ENCODE measurements around the gene ZRANB3.

- TF ChIP-seq CTCF (conservative IDR thresholded peaks at IDR 0.05; ENCODE audit: low read depth in 2 of 2) = no peak
- no peak for TF ChIP-seq EZH2 (IDR thresholded peaks at IDR 0.05; ENCODE audit: low read depth, unreplicated experiment)
- no peak for TF ChIP-seq EZH2phosphoT487 (IDR thresholded peaks at IDR 0.05; ENCODE audit: unreplicated experiment)
- no peak for TF ChIP-seq CREB1 (CRISPR knock-in tag; IDR thresholded peaks at IDR 0.05; ENCODE audit: low read depth)
- TF ChIP-seq REST (IDR thresholded peaks at IDR 0.05; ENCODE audit: unreplicated experiment) = no peak
- TF ChIP-seq POLR2AphosphoS5 (IDR thresholded peaks at IDR 0.05; ENCODE audit: low read depth) = no peak
- no peak for TF ChIP-seq ETS1 (IDR thresholded peaks at IDR 0.05)
Measured at GRCh38 chr2:135096665-135097446, 434.2 kb downstream of the ZRANB3 start.

Measured in GM23338 (cell line).